ENCODE results near the gene CYP2A13. TPM values are rescaled to one million over a fixed set of nuclear protein-coding genes. Genes with fewer than 3 reads are reported as not detected.

Gene CYP2A13
- total RNA-seq, 1 experiment from 2014 or later = not detected

- Histone ChIP-seq H3K4me1 (ENCODE audit: control insufficient read depth, insufficient read depth, low read length) (no peaks in the 10 kb centered on the region), H3K36me3 (ENCODE audit: control insufficient read depth, insufficient read depth, low read length) (no peaks in the 10 kb centered on the region), H3K27ac (ENCODE audit: low read length) (no peak overlapping the region), H3K4me3 (ENCODE audit: low read depth in 2 of 2, low read length in 2 of 2) (peak overlapping the region in 1 of 2 experiments; percentile 24; a peak in 1 of 4 replicates), H3K27me3 (ENCODE audit: control insufficient read depth, insufficient read depth, low read length) (peaks cover 6% of the 10 kb centered on the region; the same call in 1 of the 2 replicates), H3K9me3 (ENCODE audit: control insufficient read depth, insufficient read depth, low read depth, low read length) (no peaks in the 10 kb centered on the region)
- ChIA-PET CTCF (no interaction called here), POLR2A (no interaction called here)
- TF ChIP-seq, protein P1, sequence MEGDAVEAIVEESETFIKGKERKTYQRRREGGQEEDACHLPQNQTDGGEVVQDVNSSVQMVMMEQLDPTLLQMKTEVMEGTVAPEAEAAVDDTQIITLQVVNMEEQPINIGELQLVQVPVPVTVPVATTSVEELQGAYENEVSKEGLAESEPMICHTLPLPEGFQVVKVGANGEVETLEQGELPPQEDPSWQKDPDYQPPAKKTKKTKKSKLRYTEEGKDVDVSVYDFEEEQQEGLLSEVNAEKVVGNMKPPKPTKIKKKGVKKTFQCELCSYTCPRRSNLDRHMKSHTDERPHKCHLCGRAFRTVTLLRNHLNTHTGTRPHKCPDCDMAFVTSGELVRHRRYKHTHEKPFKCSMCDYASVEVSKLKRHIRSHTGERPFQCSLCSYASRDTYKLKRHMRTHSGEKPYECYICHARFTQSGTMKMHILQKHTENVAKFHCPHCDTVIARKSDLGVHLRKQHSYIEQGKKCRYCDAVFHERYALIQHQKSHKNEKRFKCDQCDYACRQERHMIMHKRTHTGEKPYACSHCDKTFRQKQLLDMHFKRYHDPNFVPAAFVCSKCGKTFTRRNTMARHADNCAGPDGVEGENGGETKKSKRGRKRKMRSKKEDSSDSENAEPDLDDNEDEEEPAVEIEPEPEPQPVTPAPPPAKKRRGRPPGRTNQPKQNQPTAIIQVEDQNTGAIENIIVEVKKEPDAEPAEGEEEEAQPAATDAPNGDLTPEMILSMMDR (IDR thresholded peaks at IDR 0.05) = no peak
- no peak for TF ChIP-seq TCF7L2 (IDR thresholded peaks at IDR 0.05; ENCODE audit: low read depth, low read length)
- no peak for TF ChIP-seq POLR2AphosphoS5 (IDR thresholded peaks at IDR 0.05; ENCODE audit: low read depth, low read length)
- TF ChIP-seq SIN3A (IDR thresholded peaks at IDR 0.05; ENCODE audit: borderline replicate concordance, insufficient read depth, low read depth, low read length) = no peak
- TF ChIP-seq, protein P2, sequence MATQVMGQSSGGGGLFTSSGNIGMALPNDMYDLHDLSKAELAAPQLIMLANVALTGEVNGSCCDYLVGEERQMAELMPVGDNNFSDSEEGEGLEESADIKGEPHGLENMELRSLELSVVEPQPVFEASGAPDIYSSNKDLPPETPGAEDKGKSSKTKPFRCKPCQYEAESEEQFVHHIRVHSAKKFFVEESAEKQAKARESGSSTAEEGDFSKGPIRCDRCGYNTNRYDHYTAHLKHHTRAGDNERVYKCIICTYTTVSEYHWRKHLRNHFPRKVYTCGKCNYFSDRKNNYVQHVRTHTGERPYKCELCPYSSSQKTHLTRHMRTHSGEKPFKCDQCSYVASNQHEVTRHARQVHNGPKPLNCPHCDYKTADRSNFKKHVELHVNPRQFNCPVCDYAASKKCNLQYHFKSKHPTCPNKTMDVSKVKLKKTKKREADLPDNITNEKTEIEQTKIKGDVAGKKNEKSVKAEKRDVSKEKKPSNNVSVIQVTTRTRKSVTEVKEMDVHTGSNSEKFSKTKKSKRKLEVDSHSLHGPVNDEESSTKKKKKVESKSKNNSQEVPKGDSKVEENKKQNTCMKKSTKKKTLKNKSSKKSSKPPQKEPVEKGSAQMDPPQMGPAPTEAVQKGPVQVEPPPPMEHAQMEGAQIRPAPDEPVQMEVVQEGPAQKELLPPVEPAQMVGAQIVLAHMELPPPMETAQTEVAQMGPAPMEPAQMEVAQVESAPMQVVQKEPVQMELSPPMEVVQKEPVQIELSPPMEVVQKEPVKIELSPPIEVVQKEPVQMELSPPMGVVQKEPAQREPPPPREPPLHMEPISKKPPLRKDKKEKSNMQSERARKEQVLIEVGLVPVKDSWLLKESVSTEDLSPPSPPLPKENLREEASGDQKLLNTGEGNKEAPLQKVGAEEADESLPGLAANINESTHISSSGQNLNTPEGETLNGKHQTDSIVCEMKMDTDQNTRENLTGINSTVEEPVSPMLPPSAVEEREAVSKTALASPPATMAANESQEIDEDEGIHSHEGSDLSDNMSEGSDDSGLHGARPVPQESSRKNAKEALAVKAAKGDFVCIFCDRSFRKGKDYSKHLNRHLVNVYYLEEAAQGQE (IDR thresholded peaks at IDR 0.05; ENCODE audit: insufficient read depth in 1 of 2, low read depth in 2 of 2, low read length in 1 of 2) = no peak
- DNase-seq (ENCODE audit: low read depth, low spot score) (no peak), ATAC-seq (peak; percentile 84)
- in situ Hi-C loops (cut with HindIII; ENCODE audit: low pct_unique_long_range_greater_than_20kb, low sequenced_read_pairs) = no loop called here
- BruUV-seq (replicated peaks) = no TSS peak
- intact Hi-C loops (cut with micrococcal nuclease; ENCODE audit: unreplicated experiment) = no loop called here
Observed at GRCh38 chr19:41064974-41065569, 23.2 kb upstream of the CYP2A13 start.

DNA sequence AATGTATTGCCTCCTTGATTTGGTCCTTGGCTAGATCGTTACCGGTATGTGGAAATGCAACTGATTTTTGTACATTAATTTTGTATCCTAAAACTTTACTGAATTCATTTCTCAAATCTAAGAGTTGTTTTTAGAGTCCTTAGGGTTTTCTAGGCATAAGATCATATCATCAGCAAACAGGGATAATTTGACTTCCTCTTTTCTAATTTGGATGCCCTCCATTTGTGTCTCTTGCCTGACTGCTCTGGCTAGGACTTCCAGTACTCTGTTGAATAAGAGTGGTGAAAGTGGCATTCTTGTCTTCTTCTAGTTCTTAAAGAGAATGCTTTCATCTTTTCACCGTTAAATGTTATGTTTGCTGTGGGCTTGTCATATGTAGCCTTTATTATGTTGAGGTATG lies 12.0 kb upstream of the CYP2A13 start:
- POLR2A ChIA-PET = no interaction called here
- no peak overlapping the region for H3K4me3 ChIP-seq (ENCODE audit: low read depth in 2 of 2, low read length in 2 of 2)
- CTCF ChIA-PET = no interaction called here
- no peak overlapping the region for H3K27ac ChIP-seq (ENCODE audit: low read length)
- no peaks in the 10 kb centered on the region for H3K36me3 ChIP-seq (ENCODE audit: control insufficient read depth, insufficient read depth, low read length)
- H3K4me1 ChIP-seq (ENCODE audit: control insufficient read depth, insufficient read depth, low read length) = no peaks in the 10 kb centered on the region
- no TSS peak for BruUV-seq (replicated peaks)
- H3K27me3 ChIP-seq (ENCODE audit: control insufficient read depth, insufficient read depth, low read length) = no peaks in the 10 kb centered on the region
- H3K9me3 ChIP-seq (ENCODE audit: control insufficient read depth, insufficient read depth, low read depth, low read length) = no peaks in the 10 kb centered on the region
- TF ChIP-seq POLR2AphosphoS5 (IDR thresholded peaks at IDR 0.05; ENCODE audit: low read depth, low read length) = no peak
- TF ChIP-seq, protein P1 (IDR thresholded peaks at IDR 0.05) = no peak
- no peak for TF ChIP-seq TCF7L2 (IDR thresholded peaks at IDR 0.05; ENCODE audit: low read depth, low read length)
- no peak for TF ChIP-seq SIN3A (IDR thresholded peaks at IDR 0.05; ENCODE audit: borderline replicate concordance, insufficient read depth, low read depth, low read length)
- TF ChIP-seq, protein P2 (IDR thresholded peaks at IDR 0.05; ENCODE audit: insufficient read depth in 1 of 2, low read depth in 2 of 2, low read length in 1 of 2) = no peak
- no peak for DNase-seq (ENCODE audit: low read depth, low spot score)
- intact Hi-C loops (cut with micrococcal nuclease; ENCODE audit: unreplicated experiment) (no loop called here), in situ Hi-C loops (cut with HindIII; ENCODE audit: low pct_unique_long_range_greater_than_20kb, low sequenced_read_pairs) (no loop called here)
- no peak for ATAC-seq
